SK-N-MC (cell line): ENCODE data around the gene DNER.

Experiments used
- DNase-seq: peaks from one replicate; pipeline ENCODE4 v3.0.0-alpha.2; 2011; ENCODE audit warnings: low read depth, low spot score
- H3K27ac ChIP-seq: fragments of 200-600 bp; sonication (generic); 2 replicates; pipeline ENCODE4 v1.5.1; 2016; ENCODE audit warnings: mixed run types
- H3K36me3 ChIP-seq: fragments of 200-600 bp; sonication (generic); 2 replicates; pipeline ENCODE4 v1.6.1; 2017; ENCODE audit warnings: antibody characterized with exemption, low read length, mixed read lengths; ENCODE audit not compliant: insufficient read depth
- H3K4me3 ChIP-seq: fragments of 200-600 bp; sonication (generic); 2 replicates; pipeline ENCODE4 v1.5.1; 2016
- H3K9ac ChIP-seq: fragments of 200-600 bp; sonication (generic); 2 replicates; pipeline ENCODE4 v1.8.0; 2017; ENCODE audit warnings: mixed run types, mixed read lengths; ENCODE audit not compliant: insufficient read length
- H3K9me3 ChIP-seq: fragments of 200-600 bp; sonication (generic); 2 replicates; pipeline ENCODE4 v1.6.1; 2017; ENCODE audit warnings: low read depth, mild to moderate bottlenecking, antibody characterized with exemption, low read length, moderate library complexity, mixed read lengths
- EZH2 ChIP-seq: fragments of 200-600 bp; sonication (generic); IDR thresholded peaks from one replicate; pipeline ENCODE4 v1.6.1; 2017; ENCODE audit warnings: antibody characterized with exemption
- FOXP2 ChIP-seq: optimal IDR thresholded peaks from 2 replicates; pipeline ENCODE3; 2011; ENCODE audit warnings: mild to moderate bottlenecking, moderate library complexity; ENCODE audit not compliant: insufficient read depth; ENCODE audit errors: extremely low read length, control extremely low read depth
- POLR2AphosphoS5 ChIP-seq: IDR thresholded peaks from 2 replicates; pipeline ENCODE4 v1.6.1; 2012; ENCODE audit warnings: mild to moderate bottlenecking, low read depth, low read length, borderline replicate concordance

Gene DNER

GRCh38 chr2:229611360-229611759 is 103.0 kb downstream of the DNER start:
- DNase-seq: no peak
- Histone ChIP-seq H3K9ac (no peak overlapping the region), H3K9me3 (no peaks in the 10 kb centered on the region), H3K4me3 (peak overlapping the region; percentile 42), H3K27ac (peak overlapping the region; percentile 70; the same call in 1 of the 2 replicates), H3K36me3 (no peaks in the 10 kb centered on the region)
- no peak for TF ChIP-seq FOXP2
- TF ChIP-seq EZH2: no peak
- TF ChIP-seq POLR2AphosphoS5: no peak

GRCh38 chr2:229610872-229611271 is 103.5 kb downstream of the DNER start:
- H3K36me3 ChIP-seq: no peaks in the 10 kb centered on the region
- no peaks in the 10 kb centered on the region for H3K9me3 ChIP-seq
- H3K9ac ChIP-seq: no peak overlapping the region
- H3K4me3 ChIP-seq: peak overlapping the region; percentile 42
- peak; percentile 69 for DNase-seq
- H3K27ac ChIP-seq: peak overlapping the region; percentile 70
- TF ChIP-seq EZH2: no peak
- TF ChIP-seq POLR2AphosphoS5: peak; percentile 22; the same call in 1 of the 2 replicates
- no peak for TF ChIP-seq FOXP2

- H3K4me3 ChIP-seq: peak overlapping the region; percentile 42; the same call in 1 of the 2 replicates
- no peaks in the 10 kb centered on the region for H3K9me3 ChIP-seq
- peak overlapping the region; percentile 70; the same call in 1 of the 2 replicates for H3K27ac ChIP-seq
- TF ChIP-seq EZH2 (no peak), FOXP2 (no peak), POLR2AphosphoS5 (no peak)
- DNase-seq: no peak
- no peaks in the 10 kb centered on the region for H3K36me3 ChIP-seq
- H3K9ac ChIP-seq: no peak overlapping the region
Observed at GRCh38 chr2:229610333-229610732, 104.0 kb downstream of the DNER start.

- H3K9me3 ChIP-seq: no peaks in the 10 kb centered on the region
- DNase-seq: peak; percentile 44
- no peak overlapping the region for H3K9ac ChIP-seq
- peak overlapping the region; percentile 57 for H3K4me3 ChIP-seq
- no peak for TF ChIP-seq EZH2
- no peak for TF ChIP-seq FOXP2
- no peak; the same call in 1 of the 2 replicates for TF ChIP-seq POLR2AphosphoS5
- no peaks in the 10 kb centered on the region for H3K36me3 ChIP-seq
- H3K27ac ChIP-seq: peak overlapping the region; percentile 75
Observed at GRCh38 chr2:229601936-229602335, 112.4 kb downstream of the DNER start.

- no peaks in the 10 kb centered on the region for H3K36me3 ChIP-seq
- TF ChIP-seq EZH2 (no peak), POLR2AphosphoS5 (no peak), FOXP2 (no peak)
- H3K9ac ChIP-seq: no peak overlapping the region
- H3K9me3 ChIP-seq: no peaks in the 10 kb centered on the region
- peak overlapping the region; percentile 75 for H3K27ac ChIP-seq
- DNase-seq: no peak
- H3K4me3 ChIP-seq: peak overlapping the region; percentile 57
Observed at GRCh38 chr2:229601396-229601795, 113.0 kb downstream of the DNER start.

- DNase-seq: no peak
- no peak overlapping the region for H3K4me3 ChIP-seq
- H3K27ac ChIP-seq: no peak overlapping the region
- H3K36me3 ChIP-seq: no peaks in the 10 kb centered on the region
- H3K9me3 ChIP-seq: no peaks in the 10 kb centered on the region
- H3K9ac ChIP-seq: no peak overlapping the region
- TF ChIP-seq POLR2AphosphoS5: no peak
- no peak for TF ChIP-seq EZH2
- no peak for TF ChIP-seq FOXP2
Observed at GRCh38 chr2:229598227-229598626, 116.1 kb downstream of the DNER start.

- Histone ChIP-seq H3K27ac (no peak overlapping the region), H3K36me3 (no peaks in the 10 kb centered on the region), H3K4me3 (no peak overlapping the region), H3K9ac (no peak overlapping the region), H3K9me3 (no peaks in the 10 kb centered on the region)
- DNase-seq: no peak
- TF ChIP-seq EZH2: no peak
Observed at GRCh38 chr2:229596796-229597195, 117.6 kb downstream of the DNER start.

GRCh38 chr2:229591611-229592010 is 122.7 kb downstream of the DNER start:
- H3K9ac ChIP-seq: no peak overlapping the region
- H3K27ac ChIP-seq: no peak overlapping the region
- H3K36me3 ChIP-seq: peaks cover 4% of the 10 kb centered on the region; the same call in 1 of the 2 replicates
- DNase-seq: no peak
- TF ChIP-seq FOXP2: no peak
- no peak for TF ChIP-seq POLR2AphosphoS5
- TF ChIP-seq EZH2: no peak
- no peak overlapping the region for H3K4me3 ChIP-seq
- no peaks in the 10 kb centered on the region for H3K9me3 ChIP-seq

GRCh38 chr2:229586746-229587705 is 127.3 kb downstream of the DNER start:
- no peak overlapping the region for H3K9ac ChIP-seq
- H3K4me3 ChIP-seq: peak overlapping the region; percentile 34; the same call in 1 of the 2 replicates

More at GRCh38 chr2:229586746-229587705, 127.3 kb downstream of the DNER start:
- Histone ChIP-seq H3K27ac (no peak overlapping the region), H3K9me3 (no peaks in the 10 kb centered on the region), H3K36me3 (peaks cover 4% of the 10 kb centered on the region; the same call in 1 of the 2 replicates)
- no peak for TF ChIP-seq POLR2AphosphoS5
- TF ChIP-seq EZH2: no peak
- no peak for TF ChIP-seq FOXP2
- DNase-seq: peak; percentile 42
